ENCODE results near the gene PTPN14.

DNA sequence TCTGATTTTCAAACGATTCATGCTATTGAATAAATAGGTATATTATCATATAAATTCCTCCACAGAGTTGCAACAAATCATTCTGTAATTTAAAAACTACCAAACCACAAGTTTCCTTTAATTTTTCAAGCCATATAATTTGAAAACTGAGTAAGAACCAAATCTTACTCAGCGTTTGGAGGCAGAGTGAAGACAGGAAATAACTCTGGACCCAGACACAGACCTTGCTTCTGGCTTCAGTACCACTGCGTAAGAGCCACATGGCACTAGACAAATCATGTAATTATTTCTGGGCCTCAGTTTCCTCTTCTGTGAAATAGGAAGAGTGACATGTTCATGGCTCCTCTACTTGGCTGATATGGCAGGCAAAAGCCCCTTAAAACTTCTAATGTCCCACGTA is 188.0 kb downstream of the PTPN14 start:
- TF ChIP-seq, protein P1, sequence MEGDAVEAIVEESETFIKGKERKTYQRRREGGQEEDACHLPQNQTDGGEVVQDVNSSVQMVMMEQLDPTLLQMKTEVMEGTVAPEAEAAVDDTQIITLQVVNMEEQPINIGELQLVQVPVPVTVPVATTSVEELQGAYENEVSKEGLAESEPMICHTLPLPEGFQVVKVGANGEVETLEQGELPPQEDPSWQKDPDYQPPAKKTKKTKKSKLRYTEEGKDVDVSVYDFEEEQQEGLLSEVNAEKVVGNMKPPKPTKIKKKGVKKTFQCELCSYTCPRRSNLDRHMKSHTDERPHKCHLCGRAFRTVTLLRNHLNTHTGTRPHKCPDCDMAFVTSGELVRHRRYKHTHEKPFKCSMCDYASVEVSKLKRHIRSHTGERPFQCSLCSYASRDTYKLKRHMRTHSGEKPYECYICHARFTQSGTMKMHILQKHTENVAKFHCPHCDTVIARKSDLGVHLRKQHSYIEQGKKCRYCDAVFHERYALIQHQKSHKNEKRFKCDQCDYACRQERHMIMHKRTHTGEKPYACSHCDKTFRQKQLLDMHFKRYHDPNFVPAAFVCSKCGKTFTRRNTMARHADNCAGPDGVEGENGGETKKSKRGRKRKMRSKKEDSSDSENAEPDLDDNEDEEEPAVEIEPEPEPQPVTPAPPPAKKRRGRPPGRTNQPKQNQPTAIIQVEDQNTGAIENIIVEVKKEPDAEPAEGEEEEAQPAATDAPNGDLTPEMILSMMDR (IDR thresholded peaks at IDR 0.05; ENCODE audit: borderline replicate concordance, extremely low read depth, low read length, poor library complexity, severe bottlenecking): no peak
- TF ChIP-seq EZH2 (IDR thresholded peaks at IDR 0.05; ENCODE audit: borderline replicate concordance, low read depth, low read length, severe bottlenecking): no peak
